MCF 10A (cell line): Measurements from ENCODE around the gene KAZALD1. TPM values are rescaled to one million over a fixed set of nuclear protein-coding genes. Genes with fewer than 3 reads are reported as not detected.

Experiments used
- BruUV-seq: library from RNA; stranded (reverse); fragments of 400-500 nt; replicated peaks from 2 replicates; lab custom pipeline; 2021; lab: Mats Ljungman, UMichigan
- CTCF ChIA-PET: fragments of 300-600 bp; sonication (Branson Sonifier 250); formaldehyde crosslinking; extraction: SDS; loops from one replicate; lab custom pipeline; 2021; ENCODE audit warnings: antibody characterized with exemption, inconsistent platforms; lab: Yijun Ruan, JAX
- POLR2A ChIA-PET: fragments of 300-600, 350-650 bp; sonication (Branson Sonifier 250); formaldehyde crosslinking; extraction: SDS; loops from one replicate; lab custom pipeline; 2020; ENCODE audit warnings: antibody characterized with exemption, inconsistent platforms; lab: Yijun Ruan, JAX
- DNase-seq: peaks from one replicate; pipeline ENCODE4 v3.0.0-alpha.2; 2018; ENCODE audit not compliant: unreplicated experiment
- H3K27ac Mint-ChIP-seq: one replicate; pipeline ENCODE4 v1.8.0; 2022; ENCODE audit warnings: mild to moderate bottlenecking, low read depth, mixed read lengths; ENCODE audit not compliant: unreplicated experiment
- H3K27me3 Mint-ChIP-seq: one replicate; pipeline ENCODE4 v1.8.0; 2022; ENCODE audit warnings: mixed read lengths; ENCODE audit not compliant: insufficient read depth, unreplicated experiment
- H3K36me3 Mint-ChIP-seq: one replicate; pipeline ENCODE4 v1.8.0; 2022; ENCODE audit warnings: mild to moderate bottlenecking, moderate library complexity, mixed read lengths; ENCODE audit not compliant: insufficient read depth, unreplicated experiment
- H3K4me1 Mint-ChIP-seq: one replicate; pipeline ENCODE4 v1.8.0; 2022; ENCODE audit warnings: mixed read lengths; ENCODE audit not compliant: insufficient read depth, unreplicated experiment
- H3K4me3 Mint-ChIP-seq: one replicate; pipeline ENCODE4 v1.8.0; 2022; ENCODE audit warnings: mild to moderate bottlenecking, moderate library complexity, mixed read lengths; ENCODE audit not compliant: unreplicated experiment
- H3K9me3 Mint-ChIP-seq: one replicate; pipeline ENCODE4 v1.8.0; 2022; ENCODE audit warnings: mixed read lengths; ENCODE audit not compliant: unreplicated experiment
- CTCF ChIP-seq: fragments of 200-600 bp; IDR thresholded peaks from one replicate; pipeline ENCODE4 v1.8.0; 2022; ENCODE audit warnings: antibody characterized with exemption, mild to moderate bottlenecking; ENCODE audit not compliant: unreplicated experiment
- intact Hi-C: fragments of 100-400 bp; cut with micrococcal nuclease; formaldehyde crosslinking; loops from 2 replicates; pipeline ENCODE4 v1.14.1; 2022
- total RNA-seq: library from RNA; stranded (reverse); gene quantifications from 2 replicates; pipeline ENCODE4 v1.2.3, GENCODE V29; 2022

The KAZALD1 gene
- total RNA-seq, 1 experiment from 2014 or later, result 2.4 TPM

- H3K27ac Mint-ChIP-seq, result no peak overlapping the region
- ChIA-PET CTCF (interaction anchor here (0.6 to 13.2 kb wide), 3 partner anchors 9 to 43 kb away, joined by 3 to 234 read pairs (median 3); partner anchors contain the start of gene KAZALD1), POLR2A (interaction anchor here (0.6 kb wide), 1 partner anchor 1092 kb away, joined by 3 read pairs; no protein-coding TSS in a partner anchor)
- no TSS peak for BruUV-seq
- no peak for DNase-seq
- intact Hi-C loops, result no loop called here
- TF ChIP-seq CTCF, result no peak
- no peaks in the 10 kb centered on the region for H3K27me3 Mint-ChIP-seq
- peaks cover 22% of the 10 kb centered on the region for H3K4me1 Mint-ChIP-seq
- peaks cover 31% of the 10 kb centered on the region for H3K36me3 Mint-ChIP-seq
- no peak overlapping the region for H3K4me3 Mint-ChIP-seq
- H3K9me3 Mint-ChIP-seq, result no peaks in the 10 kb centered on the region
Measured at GRCh38 chr10:101035916-101036702, 25.7 kb upstream of the KAZALD1 start.

- POLR2A ChIA-PET, result no interaction called here
- no peak overlapping the region for H3K4me3 Mint-ChIP-seq
- CTCF ChIA-PET, result interaction anchor here (13.2 kb wide), 1 partner anchor 19 kb away, joined by 234 read pairs; the partner anchor contains the start of gene KAZALD1
- no peaks in the 10 kb centered on the region for H3K27me3 Mint-ChIP-seq
- intact Hi-C loops, result no loop called here
- no TSS peak for BruUV-seq
- peaks cover 25% of the 10 kb centered on the region for H3K4me1 Mint-ChIP-seq
- no peak overlapping the region for H3K27ac Mint-ChIP-seq
- H3K9me3 Mint-ChIP-seq, result no peaks in the 10 kb centered on the region
- DNase-seq, result no peak
- peaks cover 34% of the 10 kb centered on the region for H3K36me3 Mint-ChIP-seq
- no peak for TF ChIP-seq CTCF
Measured at GRCh38 chr10:101036726-101037125, 25.1 kb upstream of the KAZALD1 start.

- H3K27me3 Mint-ChIP-seq, result no peaks in the 10 kb centered on the region
Measured at GRCh38 chr10:101038484-101038883, 23.3 kb upstream of the KAZALD1 start.

More at GRCh38 chr10:101038484-101038883, 23.3 kb upstream of the KAZALD1 start:
- intact Hi-C loops, result no loop called here
- BruUV-seq, result no TSS peak
- no peak for DNase-seq
- Mint-ChIP-seq H3K4me3 (no peak overlapping the region), H3K36me3 (peaks cover 34% of the 10 kb centered on the region), H3K27ac (no peak overlapping the region), H3K9me3 (no peaks in the 10 kb centered on the region), H3K4me1 (peaks cover 28% of the 10 kb centered on the region)
- CTCF ChIA-PET, result interaction anchor here (0.7 to 13.2 kb wide), 5 partner anchors 9 to 57 kb away, joined by 3 to 234 read pairs (median 3); partner anchors contain the start of gene KAZALD1
- POLR2A ChIA-PET, result interaction anchor here (0.7 to 1.0 kb wide), 2 partner anchors 31 to 84 kb away, joined by 3 read pairs; no protein-coding TSS in a partner anchor
- TF ChIP-seq CTCF, result no peak
